ENCODE measurements around the gene LRRFIP1. TPM values are rescaled to one million over a fixed set of nuclear protein-coding genes. Genes with fewer than 3 reads are reported as not detected.

Gene LRRFIP1
- total and polyA plus RNA-seq, 2 of the 13 experiments (the other 11 are each of a cell fraction or from before 2014, with no cell fraction given), result 15.9 to 40.5 TPM

DNA sequence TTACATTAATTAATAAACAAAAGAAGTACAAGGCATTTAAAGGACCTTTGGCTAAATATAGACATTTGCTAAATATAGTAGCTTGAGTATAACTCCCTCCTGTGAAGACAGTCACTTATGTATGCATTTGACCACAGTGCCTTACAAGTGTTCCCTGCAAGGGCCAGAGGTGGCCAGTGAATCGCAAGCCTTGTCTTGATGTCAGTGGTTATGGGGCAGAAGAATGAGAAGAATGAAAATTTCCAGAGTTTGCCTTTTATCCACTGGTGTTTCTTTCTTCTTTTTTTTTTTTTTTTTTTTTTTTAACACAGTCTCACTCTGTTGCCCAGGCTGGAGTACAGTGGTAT lies 1.8 kb downstream of the LRRFIP1 start (continued):
- TF ChIP-seq ARHGAP35 (CRISPR knock-in tag; IDR thresholded peaks at IDR 0.05; ENCODE audit: borderline replicate concordance) (no peak), ARID2 (CRISPR knock-in tag; IDR thresholded peaks at IDR 0.05; ENCODE audit: borderline replicate concordance) (no peak)
- TF ChIP-seq, protein P1, sequence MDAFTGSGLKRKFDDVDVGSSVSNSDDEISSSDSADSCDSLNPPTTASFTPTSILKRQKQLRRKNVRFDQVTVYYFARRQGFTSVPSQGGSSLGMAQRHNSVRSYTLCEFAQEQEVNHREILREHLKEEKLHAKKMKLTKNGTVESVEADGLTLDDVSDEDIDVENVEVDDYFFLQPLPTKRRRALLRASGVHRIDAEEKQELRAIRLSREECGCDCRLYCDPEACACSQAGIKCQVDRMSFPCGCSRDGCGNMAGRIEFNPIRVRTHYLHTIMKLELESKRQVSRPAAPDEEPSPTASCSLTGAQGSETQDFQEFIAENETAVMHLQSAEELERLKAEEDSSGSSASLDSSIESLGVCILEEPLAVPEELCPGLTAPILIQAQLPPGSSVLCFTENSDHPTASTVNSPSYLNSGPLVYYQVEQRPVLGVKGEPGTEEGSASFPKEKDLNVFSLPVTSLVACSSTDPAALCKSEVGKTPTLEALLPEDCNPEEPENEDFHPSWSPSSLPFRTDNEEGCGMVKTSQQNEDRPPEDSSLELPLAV (CRISPR knock-in tag; conservative IDR thresholded peaks at IDR 0.05; ENCODE audit: low read depth), result no peak

DNA sequence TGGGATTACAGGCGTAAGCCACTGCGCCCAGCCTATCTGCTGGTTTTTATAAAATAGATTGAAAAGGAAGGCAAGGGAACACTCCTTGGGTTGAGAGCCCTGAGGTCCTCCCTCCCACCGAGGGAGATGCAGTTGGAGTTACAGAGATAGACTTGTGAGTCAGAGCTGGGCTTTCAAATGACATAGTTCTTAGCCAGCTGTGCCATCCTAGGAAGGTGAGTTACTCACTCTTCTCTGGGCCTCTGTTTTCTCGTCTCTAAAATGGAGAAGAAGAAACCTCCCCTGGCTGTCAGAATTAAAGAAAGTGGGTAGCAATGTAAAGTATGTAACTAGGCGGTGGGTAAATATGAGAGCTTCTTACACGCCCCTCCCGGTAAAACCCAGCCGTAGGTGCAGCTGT lies 2.4 kb downstream of the LRRFIP1 start:
- Histone ChIP-seq H3K36me3 (replicated peaks in 1 of 2; ENCODE audit: control insufficient read depth in 1 of 2, insufficient read depth in 2 of 2, low read length in 2 of 2) (no peaks in the 10 kb centered on the region), H3K27me3 (ENCODE audit: control insufficient read depth in 1 of 2, insufficient read depth in 2 of 2, low read length in 2 of 2) (peaks cover 2 to 37% of the 10 kb centered on the region in 2 experiments; a peak in 4 of 5 replicates), H3K4me1 (ENCODE audit: insufficient read depth, low read length) (peaks cover 36% of the 10 kb centered on the region), H3K4me3 (replicated peaks in 1 of 3; ENCODE audit: insufficient read depth in 1 of 3, low read depth in 2 of 3, low read length in 3 of 3) (no peak overlapping the region), H2AFZ (ENCODE audit: low read length) (no peak overlapping the region), H3K4me2 (ENCODE audit: low read depth, low read length) (no peak overlapping the region), H3K9me3 (ENCODE audit: low read length) (no peaks in the 10 kb centered on the region), H3K27ac (ENCODE audit: extremely low read length, insufficient read depth, low read length) (no peak overlapping the region), H3K79me2 (ENCODE audit: insufficient read depth, low read length) (no peaks in the 10 kb centered on the region), H3K9ac (ENCODE audit: insufficient read depth, low read depth, low read length) (no peak overlapping the region), H4K20me1 (ENCODE audit: insufficient read depth, low read length) (peaks cover 3% of the 10 kb centered on the region; the same call in 1 of the 2 replicates)
- FAIRE-seq (no peak), ATAC-seq (no peak), DNase-seq (ENCODE audit: low spot score) (no peak)
- intact Hi-C loops (cut with micrococcal nuclease; ENCODE audit: unreplicated experiment), result no loop called here
- 71% methylated on average over 8 of the region's 8 CpGs for WGBS (ENCODE audit: low lambda C conversion rate)
- ChIA-PET CTCF (ENCODE audit: low intra/inter-chr PET ratio, low total read pairs) (no interaction called here), POLR2A (no interaction called here)
- in situ Hi-C loops (cut with HindIII; ENCODE audit: extremely low pct_ligation_motif_present, low pct_unique_long_range_greater_than_20kb), result no loop called here
- no TSS peak for BruUV-seq (replicated peaks)
- TF ChIP-seq ZNF747 (CRISPR knock-in tag; IDR thresholded peaks at IDR 0.05; ENCODE audit: borderline replicate concordance), result no peak
- no peak for TF ChIP-seq FOXM1 (CRISPR knock-in tag; IDR thresholded peaks at IDR 0.05)
- no peak for TF ChIP-seq MLLT10 (CRISPR knock-in tag; IDR thresholded peaks at IDR 0.05)
- TF ChIP-seq, protein P2, sequence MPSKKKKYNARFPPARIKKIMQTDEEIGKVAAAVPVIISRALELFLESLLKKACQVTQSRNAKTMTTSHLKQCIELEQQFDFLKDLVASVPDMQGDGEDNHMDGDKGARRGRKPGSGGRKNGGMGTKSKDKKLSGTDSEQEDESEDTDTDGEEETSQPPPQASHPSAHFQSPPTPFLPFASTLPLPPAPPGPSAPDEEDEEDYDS (CRISPR knock-in tag; IDR thresholded peaks at IDR 0.05), result no peak
- TF ChIP-seq KMT2A (CRISPR knock-in tag; IDR thresholded peaks at IDR 0.05), result no peak
- TF ChIP-seq, protein P3, sequence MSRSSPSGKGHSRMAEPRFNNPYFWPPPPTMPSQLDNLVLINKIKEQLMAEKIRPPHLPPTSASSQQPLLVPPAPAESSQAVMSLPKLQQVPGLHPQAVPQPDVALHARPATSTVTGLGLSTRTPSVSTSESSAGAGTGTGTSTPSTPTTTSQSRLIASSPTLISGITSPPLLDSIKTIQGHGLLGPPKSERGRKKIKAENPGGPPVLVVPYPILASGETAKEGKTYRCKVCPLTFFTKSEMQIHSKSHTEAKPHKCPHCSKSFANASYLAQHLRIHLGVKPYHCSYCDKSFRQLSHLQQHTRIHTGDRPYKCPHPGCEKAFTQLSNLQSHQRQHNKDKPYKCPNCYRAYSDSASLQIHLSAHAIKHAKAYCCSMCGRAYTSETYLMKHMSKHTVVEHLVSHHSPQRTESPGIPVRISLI (CRISPR knock-in tag; IDR thresholded peaks at IDR 0.05; ENCODE audit: borderline replicate concordance), result no peak
- no peak for TF ChIP-seq ZNF772 (CRISPR knock-in tag; IDR thresholded peaks at IDR 0.05)
- TF ChIP-seq, protein P4, sequence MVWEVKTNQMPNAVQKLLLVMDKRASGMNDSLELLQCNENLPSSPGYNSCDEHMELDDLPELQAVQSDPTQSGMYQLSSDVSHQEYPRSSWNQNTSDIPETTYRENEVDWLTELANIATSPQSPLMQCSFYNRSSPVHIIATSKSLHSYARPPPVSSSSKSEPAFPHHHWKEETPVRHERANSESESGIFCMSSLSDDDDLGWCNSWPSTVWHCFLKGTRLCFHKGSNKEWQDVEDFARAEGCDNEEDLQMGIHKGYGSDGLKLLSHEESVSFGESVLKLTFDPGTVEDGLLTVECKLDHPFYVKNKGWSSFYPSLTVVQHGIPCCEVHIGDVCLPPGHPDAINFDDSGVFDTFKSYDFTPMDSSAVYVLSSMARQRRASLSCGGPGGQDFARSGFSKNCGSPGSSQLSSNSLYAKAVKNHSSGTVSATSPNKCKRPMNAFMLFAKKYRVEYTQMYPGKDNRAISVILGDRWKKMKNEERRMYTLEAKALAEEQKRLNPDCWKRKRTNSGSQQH (CRISPR knock-in tag; IDR thresholded peaks at IDR 0.05; ENCODE audit: low read depth), result no peak
- TF ChIP-seq, protein P5, sequence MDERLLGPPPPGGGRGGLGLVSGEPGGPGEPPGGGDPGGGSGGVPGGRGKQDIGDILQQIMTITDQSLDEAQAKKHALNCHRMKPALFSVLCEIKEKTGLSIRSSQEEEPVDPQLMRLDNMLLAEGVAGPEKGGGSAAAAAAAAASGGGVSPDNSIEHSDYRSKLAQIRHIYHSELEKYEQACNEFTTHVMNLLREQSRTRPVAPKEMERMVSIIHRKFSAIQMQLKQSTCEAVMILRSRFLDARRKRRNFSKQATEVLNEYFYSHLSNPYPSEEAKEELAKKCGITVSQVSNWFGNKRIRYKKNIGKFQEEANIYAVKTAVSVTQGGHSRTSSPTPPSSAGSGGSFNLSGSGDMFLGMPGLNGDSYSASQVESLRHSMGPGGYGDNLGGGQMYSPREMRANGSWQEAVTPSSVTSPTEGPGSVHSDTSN (CRISPR knock-in tag; IDR thresholded peaks at IDR 0.05), result no peak
- TF ChIP-seq CAMTA2 (CRISPR knock-in tag; IDR thresholded peaks at IDR 0.05; ENCODE audit: borderline replicate concordance), result no peak
- TF ChIP-seq FOXJ3 (CRISPR knock-in tag; IDR thresholded peaks at IDR 0.05; ENCODE audit: borderline replicate concordance), result no peak
- no peak for TF ChIP-seq HNRNPUL1 (IDR thresholded peaks at IDR 0.05; ENCODE audit: low read depth, low read length)
- no peak for TF ChIP-seq ARHGAP35 (CRISPR knock-in tag; IDR thresholded peaks at IDR 0.05; ENCODE audit: borderline replicate concordance)
- no peak for TF ChIP-seq NFIB (CRISPR knock-in tag; IDR thresholded peaks at IDR 0.05; ENCODE audit: borderline replicate concordance)
- TF ChIP-seq, protein P6, sequence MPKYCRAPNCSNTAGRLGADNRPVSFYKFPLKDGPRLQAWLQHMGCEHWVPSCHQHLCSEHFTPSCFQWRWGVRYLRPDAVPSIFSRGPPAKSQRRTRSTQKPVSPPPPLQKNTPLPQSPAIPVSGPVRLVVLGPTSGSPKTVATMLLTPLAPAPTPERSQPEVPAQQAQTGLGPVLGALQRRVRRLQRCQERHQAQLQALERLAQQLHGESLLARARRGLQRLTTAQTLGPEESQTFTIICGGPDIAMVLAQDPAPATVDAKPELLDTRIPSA (CRISPR knock-in tag; IDR thresholded peaks at IDR 0.05; ENCODE audit: borderline replicate concordance), result no peak
- TF ChIP-seq POLR2G (IDR thresholded peaks at IDR 0.05; ENCODE audit: low read depth, low read length), result no peak

All from HepG2 (cell line).